HG02884 (cell line): ENCODE measurements around the gene RB1.
"Not testable (repeated sequence)": the region's sequence is repeated elsewhere in the genome, so short reads cannot be mapped to it uniquely, and the experiment has no call there.

ENCODE experiments used
- ATAC-seq: cut with Tn5 transposase; IDR thresholded peaks from one replicate; pipeline ENCODE4 v1.9.1; 2021; ENCODE audit warnings: mild to moderate bottlenecking, moderate library complexity; ENCODE audit not compliant: unreplicated experiment

RB1 gene

DNA sequence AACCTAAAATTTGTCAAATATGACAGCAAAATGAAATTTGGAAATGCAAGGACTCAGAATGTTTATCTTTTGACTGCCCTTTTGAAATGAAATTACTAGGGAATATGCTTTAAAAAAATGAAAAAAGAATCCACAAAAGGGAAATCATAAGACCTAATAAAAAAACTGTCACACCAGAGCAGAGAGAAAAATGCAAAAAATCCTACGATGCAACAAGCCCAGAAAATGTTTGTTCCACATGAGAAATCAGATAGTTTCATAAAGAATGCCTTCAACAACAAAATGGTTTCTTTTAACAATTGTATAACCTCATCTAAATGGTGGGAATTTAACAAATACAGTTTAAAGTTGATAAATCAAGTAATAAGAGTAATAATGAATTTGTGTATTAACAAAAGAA lies 101.4 kb downstream of the RB1 start:
- no peak for ATAC-seq

DNA sequence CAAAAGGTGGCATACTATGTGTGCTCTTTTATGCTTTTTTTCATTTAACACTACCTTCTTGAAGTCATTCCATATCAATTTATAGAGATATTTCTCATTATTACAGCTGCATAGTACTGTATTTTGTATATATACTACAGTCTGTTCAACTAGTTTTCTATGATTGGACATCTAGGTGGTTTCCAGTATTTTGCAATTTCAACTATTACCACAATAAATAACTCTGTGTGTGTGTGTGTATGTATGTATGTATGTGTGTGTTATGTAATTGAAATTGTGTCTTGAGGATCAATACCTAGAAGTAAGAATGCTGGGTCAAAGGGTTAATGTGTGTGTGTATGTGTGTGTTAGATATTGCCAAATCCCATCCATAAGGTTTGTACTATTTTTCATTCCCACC lies 102.3 kb downstream of the RB1 start:
- ATAC-seq = no peak

DNA sequence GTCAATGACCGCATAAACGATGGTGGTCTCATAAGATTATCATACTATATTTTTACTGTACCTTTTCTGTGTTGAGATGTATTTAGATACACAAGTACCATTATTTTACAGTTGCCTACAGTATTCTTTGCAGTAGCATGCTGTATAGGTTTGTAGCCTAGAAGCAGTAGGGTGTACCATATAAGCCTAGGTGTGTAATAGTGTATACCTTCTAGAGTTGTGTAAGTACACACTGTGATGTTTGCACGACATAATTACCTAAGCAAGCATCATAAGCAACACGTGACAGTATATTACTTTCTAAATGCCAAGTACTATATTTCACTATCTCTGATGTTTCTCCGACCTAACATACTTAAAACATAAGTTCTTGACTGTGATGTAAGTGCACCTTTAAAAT lies 106.6 kb downstream of the RB1 start:
- no peak for ATAC-seq

- no peak for ATAC-seq
These were observed 107.7 kb downstream of the RB1 start for GRCh38 chr13:48411147-48411794.

DNA sequence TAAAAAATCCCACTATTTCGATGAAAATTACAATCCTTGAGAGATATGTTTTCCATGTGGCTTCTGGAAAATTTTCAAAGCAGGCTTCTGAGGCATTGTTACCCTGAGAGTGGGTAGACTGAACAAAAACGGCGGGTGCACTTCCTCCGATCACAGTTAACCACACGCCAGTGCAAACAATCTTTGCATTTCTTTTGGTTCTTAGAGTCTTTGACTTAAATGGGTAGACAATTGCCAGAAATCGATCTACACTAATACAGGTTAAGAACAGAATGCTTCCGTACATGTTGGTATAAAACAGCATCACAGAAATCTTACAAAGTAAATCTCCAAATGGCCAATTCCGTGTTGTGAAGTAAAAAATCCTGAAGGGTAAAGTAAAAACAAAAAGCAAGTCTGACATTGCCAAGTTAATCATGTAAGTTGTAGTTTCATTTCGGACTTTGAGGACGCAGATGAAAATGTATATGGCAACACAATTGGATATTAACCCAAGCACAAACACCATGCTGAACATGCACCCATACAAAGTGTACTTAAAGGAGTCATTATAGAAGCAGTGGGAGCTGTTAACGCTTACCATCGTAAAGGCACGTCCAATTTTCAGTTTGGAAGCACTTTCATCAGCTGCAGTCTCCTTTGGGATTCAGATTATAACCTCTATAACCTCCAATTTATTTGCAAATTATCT lies 108.4 kb downstream of the RB1 start:
- no peak for ATAC-seq

DNA sequence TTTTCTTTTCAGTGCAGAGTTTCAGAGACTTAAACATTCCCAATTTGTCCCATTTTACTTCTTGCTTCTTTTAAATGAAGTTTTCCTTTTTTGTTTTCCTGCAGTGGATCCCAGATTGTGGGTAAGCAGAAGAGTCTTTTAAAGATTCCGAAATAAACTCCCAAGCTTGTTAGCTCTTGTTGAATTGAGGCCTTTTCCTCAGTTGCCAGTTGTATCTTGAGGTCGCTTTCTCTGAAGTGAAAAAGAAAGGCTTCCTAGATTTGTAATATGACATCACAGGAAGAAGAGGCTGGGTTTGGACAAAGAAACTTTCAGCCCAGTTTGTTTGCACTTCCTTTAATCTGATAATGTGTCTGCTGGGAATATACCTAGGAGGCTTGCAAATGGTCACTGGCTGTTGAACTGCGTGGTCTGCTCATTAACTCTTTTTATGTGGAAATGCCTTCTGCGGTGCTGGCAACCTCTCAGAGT lies 109.4 kb downstream of the RB1 start, which contains the start of gene LPAR6:
TSS of gene LPAR6 (minus strand) at position 233 of the 471 bp plus-strand sequence. CDS start 690 bp downstream, outside the sequence.
- no peak for ATAC-seq

DNA sequence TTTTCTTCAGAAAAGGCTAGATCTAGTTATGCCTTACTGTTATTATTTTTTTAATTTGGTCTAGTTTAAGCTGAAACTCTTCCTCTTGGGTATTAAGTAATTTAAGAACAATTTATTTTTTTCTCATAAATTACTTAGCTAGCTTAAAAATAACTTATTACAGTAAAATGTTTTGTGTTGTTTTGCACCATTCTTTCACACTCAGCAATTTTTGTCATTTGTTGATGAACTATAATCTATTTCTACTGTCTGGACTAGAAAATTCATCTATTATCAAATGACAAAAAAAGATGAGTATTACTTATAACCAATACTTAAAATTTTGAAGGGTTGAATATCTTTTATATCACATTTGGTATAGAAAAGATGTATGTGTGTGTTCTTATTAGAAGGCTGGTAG lies 111.0 kb downstream of the RB1 start:
- no peak for ATAC-seq

DNA sequence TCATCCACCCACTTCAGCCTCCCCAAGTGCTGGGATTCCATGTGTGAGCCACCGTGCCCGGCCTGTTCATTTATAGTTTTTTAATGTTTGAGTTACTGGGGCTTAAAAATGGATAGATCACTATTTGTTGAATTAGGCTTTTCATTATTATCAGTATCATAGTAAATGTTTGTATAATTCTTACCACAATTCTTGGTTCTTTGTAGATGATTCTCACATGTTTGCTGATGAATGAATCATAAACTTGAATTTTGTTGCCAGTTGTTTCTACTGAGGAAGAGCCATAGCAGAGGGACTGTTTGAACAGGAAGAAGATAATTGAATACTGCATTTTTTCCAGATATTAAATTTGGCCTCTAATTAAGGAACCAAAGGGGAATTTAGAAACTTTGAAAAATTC lies 112.0 kb downstream of the RB1 start:
- ATAC-seq = no peak

- ATAC-seq = not testable (repeated sequence)
These were observed 118.5 kb downstream of the RB1 start for GRCh38 chr13:48422003-48422402.

DNA sequence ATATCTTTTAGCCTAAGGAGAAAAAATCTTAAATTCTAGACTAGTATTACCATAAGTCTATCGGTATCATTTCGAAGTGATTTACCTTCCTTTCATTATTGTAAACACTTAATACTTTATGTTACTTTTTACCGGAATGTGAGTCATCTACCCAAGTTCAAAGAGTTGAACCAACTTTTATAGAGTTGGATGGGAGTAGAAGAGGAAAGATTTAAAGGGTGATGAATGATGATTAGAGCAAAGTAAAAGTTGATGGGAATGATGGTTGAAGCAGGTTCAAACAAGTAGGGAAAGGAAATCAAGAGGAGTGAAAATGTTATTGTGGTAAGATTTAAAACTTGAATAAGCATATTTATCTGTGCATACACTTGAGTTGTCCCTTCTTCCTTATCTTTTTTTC lies 120.7 kb downstream of the RB1 start:
- no peak for ATAC-seq

- no peak for ATAC-seq
These were observed 122.5 kb downstream of the RB1 start for GRCh38 chr13:48426052-48426451.

DNA sequence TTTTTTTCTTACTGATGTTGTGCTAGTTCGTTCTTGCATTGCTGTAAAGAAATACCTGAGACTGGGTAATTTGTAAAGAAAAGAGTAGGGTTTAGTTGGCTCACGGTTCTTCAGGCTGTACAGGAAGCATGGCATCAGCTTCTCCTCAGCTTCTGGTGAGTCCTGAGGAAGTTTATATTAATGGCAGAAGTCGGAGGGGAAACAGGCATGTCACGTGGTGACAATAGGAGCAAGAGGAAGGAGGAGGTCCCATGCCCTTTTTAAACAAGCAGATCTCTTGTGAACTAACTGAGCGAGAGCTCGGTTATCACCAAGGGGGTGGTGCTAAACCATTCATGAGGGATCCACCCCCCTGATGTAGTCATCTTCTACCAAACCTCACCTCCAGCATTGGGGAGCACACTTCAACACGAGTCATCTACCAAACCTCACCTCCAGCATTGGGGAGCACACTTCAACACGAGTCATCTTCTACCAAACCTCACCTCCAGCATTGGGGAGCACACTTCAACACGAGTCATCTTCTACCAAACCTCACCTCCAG lies 123.3 kb downstream of the RB1 start:
- not testable (repeated sequence) for ATAC-seq

DNA sequence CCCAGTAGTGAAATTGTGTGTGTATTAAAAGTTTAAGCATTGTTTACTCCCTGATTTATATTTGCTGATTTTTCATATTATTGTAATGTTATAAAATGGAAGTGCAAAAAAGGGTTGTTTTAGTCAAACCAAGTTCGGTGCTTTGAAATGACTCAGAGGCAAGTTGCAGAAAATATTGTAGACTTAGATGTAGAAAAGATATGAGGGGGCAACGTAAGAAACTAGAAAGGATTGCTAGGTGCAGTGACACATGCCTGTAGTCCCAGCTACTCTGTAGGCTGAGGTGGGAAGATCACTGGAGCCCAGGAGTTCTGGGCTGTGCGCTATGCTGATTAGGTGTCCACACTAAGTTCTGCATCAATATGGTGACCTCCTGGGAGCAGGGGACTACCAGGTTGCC lies 125.5 kb downstream of the RB1 start:
- ATAC-seq = no peak

DNA sequence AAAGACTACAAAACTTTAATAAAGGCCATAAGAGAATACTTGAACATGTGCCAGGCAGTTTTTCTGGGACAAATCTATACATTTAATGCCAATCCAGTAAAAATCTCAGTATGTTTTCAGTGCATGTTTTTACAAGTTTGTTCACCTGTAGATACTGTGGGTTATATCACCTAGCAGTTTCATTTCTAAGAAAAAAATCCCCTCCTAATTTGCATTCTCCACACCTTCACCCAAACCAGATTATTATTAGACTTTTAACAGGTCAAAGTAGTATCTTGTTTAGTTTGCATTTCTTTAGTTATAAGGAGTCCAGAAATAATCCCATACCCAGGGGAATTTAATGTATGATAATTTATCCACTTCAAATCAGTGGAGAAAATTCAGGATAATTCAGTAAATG lies 126.3 kb downstream of the RB1 start:
- ATAC-seq = no peak

- no peak for ATAC-seq
These were observed 127.9 kb downstream of the RB1 start for GRCh38 chr13:48431431-48431830.

DNA sequence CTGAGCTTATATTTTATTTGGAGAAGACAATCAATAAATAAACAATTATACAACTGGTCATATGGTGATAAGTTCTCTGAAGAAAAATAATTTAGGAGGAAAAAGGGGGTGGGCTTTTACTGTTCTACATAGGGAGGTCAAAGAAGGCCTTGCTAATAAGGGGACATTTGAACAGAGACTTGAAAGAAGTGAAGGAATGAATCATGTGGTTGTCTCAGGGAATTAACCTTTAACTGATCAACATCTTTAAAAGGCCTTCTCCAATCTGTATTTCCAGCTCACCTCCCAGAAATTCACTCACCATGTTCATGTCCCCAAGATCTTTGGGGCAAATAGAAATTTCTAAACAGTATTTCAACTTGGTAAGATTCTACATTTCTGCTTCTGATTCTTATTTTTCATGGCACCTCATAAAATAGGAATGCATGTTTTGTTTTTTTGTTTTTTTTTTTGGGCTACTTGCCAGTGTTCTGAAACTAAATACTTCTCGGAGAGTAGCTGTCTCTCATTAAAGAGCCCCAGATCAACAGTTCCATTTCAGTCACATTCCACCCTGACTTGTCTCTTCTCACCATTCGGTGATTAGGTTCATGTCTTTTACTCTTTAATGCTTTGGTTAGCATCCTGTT lies 128.6 kb downstream of the RB1 start:
- ATAC-seq = no peak

- no peak for ATAC-seq
These were observed 130.6 kb downstream of the RB1 start for GRCh38 chr13:48434200-48434599.

DNA sequence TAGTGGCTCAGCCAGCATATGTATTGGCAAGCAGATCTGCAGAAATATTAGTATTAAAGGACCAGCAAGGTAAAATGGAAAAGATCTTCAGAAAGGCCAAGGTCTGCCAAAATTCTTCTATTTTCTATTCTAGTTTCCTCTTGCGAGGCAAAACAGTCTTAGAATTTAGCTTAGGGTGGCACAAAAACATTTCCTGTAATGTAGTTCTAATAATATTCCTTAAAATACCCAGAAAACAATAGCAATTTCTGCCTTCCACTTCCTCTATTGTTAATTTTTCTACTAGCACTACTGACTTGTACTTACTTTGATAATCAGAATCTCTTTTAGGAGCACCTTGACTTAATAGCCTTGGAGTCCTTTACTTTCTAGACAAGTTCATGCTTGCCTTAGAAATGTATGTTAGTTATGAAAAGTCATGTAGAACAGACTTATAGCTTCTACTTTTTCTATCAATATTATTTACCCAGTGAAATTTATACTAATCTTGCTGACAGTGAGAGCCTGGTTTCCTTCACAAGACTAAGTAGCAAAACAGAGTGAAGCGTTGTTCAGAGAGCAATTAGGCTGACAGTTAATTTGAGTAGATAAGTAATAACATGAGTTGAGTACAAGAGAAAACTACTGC lies 133.2 kb downstream of the RB1 start:
- ATAC-seq = no peak

DNA sequence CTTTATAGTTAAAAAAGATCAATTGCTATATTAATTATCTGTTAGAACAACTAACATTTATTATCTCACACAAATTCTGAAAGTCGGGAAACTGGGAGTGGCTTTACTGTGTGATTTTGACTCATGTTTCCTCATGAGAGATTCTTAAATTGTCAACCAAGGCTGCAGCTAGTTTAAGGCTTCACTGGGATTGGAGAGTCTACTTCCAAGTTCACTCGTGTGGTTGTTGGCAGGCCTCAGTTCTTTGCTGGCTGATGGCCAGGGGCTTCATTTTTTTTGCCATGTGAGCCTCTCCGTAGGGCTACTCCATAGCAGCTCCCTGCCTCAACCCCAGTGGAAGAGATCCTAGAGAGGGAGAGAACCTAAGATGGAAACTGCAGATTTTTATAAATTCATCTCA lies 133.8 kb downstream of the RB1 start:
- ATAC-seq = no peak

- no peak for ATAC-seq
These were observed 140.1 kb downstream of the RB1 start for GRCh38 chr13:48443442-48444208.

DNA sequence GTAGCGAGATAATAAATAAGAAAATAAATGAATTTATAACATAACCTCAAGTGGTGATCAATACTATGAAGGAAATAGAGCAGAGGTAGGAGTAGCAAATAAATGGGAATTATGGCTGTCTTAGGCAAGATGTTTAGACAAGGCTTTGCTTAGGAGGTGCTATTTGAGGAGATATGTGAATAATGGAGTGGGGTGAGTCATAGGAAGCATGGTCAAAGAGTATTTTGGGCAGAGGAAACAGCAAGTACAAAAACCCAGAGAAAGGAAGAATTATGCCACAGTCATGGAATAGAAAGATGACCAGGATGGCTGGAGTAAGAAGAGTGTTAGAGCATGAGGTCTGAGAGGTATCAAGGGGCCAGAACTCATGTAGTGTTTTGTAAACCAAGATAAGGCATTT lies 142.9 kb downstream of the RB1 start:
- no peak for ATAC-seq
